Liver (tissue), 9 donors: ENCODE results near the gene ATG2A. TPM values are rescaled to one million over a fixed set of nuclear protein-coding genes. Genes with fewer than 3 reads are reported as not detected.

Experiments used
- DNase-seq: peaks from one replicate; pipeline ENCODE4 v3.0.0-alpha.2; 2017; ENCODE audit warnings: low spot score
- H3K27ac ChIP-seq, 2 donors: one replicate each; pipeline ENCODE4 v1.7.0; 2013; ENCODE audit warnings: inconsistent platforms in 2 of 2, low read length in 2 of 2, control low read depth in 1 of 2, low read depth in 1 of 2, mild to moderate bottlenecking in 1 of 2
- H3K27me3 ChIP-seq, 4 donors: one replicate each; pipeline versions ENCODE4 v1.6.1 to v1.7.0; 2013; ENCODE audit warnings: low read length in 3 of 4, inconsistent platforms in 1 of 4, mild to moderate bottlenecking in 1 of 4, moderate library complexity in 1 of 4; ENCODE audit not compliant: control insufficient read depth in 4 of 4, insufficient read depth in 4 of 4
- H3K36me3 ChIP-seq, 4 donors: one replicate each; pipeline versions ENCODE4 v1.6.1 to v1.7.0; 2013; ENCODE audit warnings: low read length in 3 of 4, mild to moderate bottlenecking in 3 of 4, low read depth in 1 of 4, moderate library complexity in 1 of 4; ENCODE audit not compliant: control insufficient read depth in 4 of 4, insufficient read depth in 3 of 4
- H3K4me1 ChIP-seq, 4 donors: one replicate each; pipeline versions ENCODE4 v1.6.1 to v1.7.0; 2013; ENCODE audit warnings: low read length in 3 of 4, mild to moderate bottlenecking in 3 of 4, moderate library complexity in 1 of 4; ENCODE audit not compliant: control insufficient read depth in 4 of 4, insufficient read depth in 4 of 4
- H3K4me3 ChIP-seq, 3 donors: one replicate each; pipeline versions ENCODE4 v1.6.1 to v1.7.0; 2013; ENCODE audit warnings: low read length in 3 of 3, control low read depth in 1 of 3, low read depth in 1 of 3, mild to moderate bottlenecking in 1 of 3
- H3K9ac ChIP-seq, 2 donors: one replicate each; pipeline ENCODE4 v1.7.0; 2013; ENCODE audit warnings: low read length in 2 of 2, mild to moderate bottlenecking in 2 of 2, moderate library complexity in 2 of 2, control low read depth in 1 of 2, low read depth in 1 of 2
- H3K9me3 ChIP-seq, 4 donors: one replicate each; pipeline versions ENCODE4 v1.6.1 to v1.7.0; 2013; ENCODE audit warnings: low read length in 3 of 4; ENCODE audit not compliant: control insufficient read depth in 4 of 4
- ATF3 ChIP-seq: IDR thresholded peaks from 2 replicates; pipeline ENCODE4 v1.6.1; 2016; ENCODE audit warnings: antibody characterized with exemption
- CTCF ChIP-seq: fragments of 150-350 bp; IDR thresholded peaks from 2 replicates; pipeline ENCODE4 v1.5.1; 2017; ENCODE audit warnings: improper control_type of control experiment, low read depth, low read length; ENCODE audit not compliant: missing input control
- FOXA1 ChIP-seq: IDR thresholded peaks from 2 replicates; pipeline ENCODE4 v1.6.1; 2016; ENCODE audit warnings: antibody characterized with exemption
- FOXA2 ChIP-seq: IDR thresholded peaks from 2 replicates; pipeline ENCODE4 v1.6.1; 2016; ENCODE audit warnings: antibody characterized with exemption
- GABPA ChIP-seq, 2 donors: IDR thresholded peaks in 1 of 2; conservative IDR thresholded peaks in 1 of 2; 2 replicates each; pipeline ENCODE4 v1.6.1; 2016; ENCODE audit warnings: antibody characterized with exemption in 2 of 2, mild to moderate bottlenecking in 1 of 2, moderate library complexity in 1 of 2
- HNF4A ChIP-seq, 2 donors: conservative IDR thresholded peaks; 2 replicates each; pipeline ENCODE4 v1.6.1; 2016; ENCODE audit warnings: antibody characterized with exemption in 2 of 2, mild to moderate bottlenecking in 2 of 2
- HNF4G ChIP-seq: IDR thresholded peaks from 2 replicates; pipeline ENCODE4 v1.6.1; 2016; ENCODE audit warnings: antibody characterized with exemption
- JUND ChIP-seq, 2 donors: IDR thresholded peaks; 2 replicates each; pipeline ENCODE4 v1.6.1; 2016; ENCODE audit warnings: antibody characterized with exemption in 2 of 2
- MAX ChIP-seq: IDR thresholded peaks from 2 replicates; pipeline ENCODE4 v1.6.1; 2016; ENCODE audit warnings: antibody characterized with exemption
- NR2F2 ChIP-seq: IDR thresholded peaks from 2 replicates; pipeline ENCODE4 v1.6.1; 2016; ENCODE audit warnings: antibody characterized with exemption
- RAD21 ChIP-seq, 2 donors: IDR thresholded peaks; 2 replicates each; pipeline ENCODE4 v1.6.1; 2016; ENCODE audit warnings: antibody characterized with exemption in 2 of 2, mild to moderate bottlenecking in 2 of 2
- REST ChIP-seq: IDR thresholded peaks from 2 replicates; pipeline ENCODE4 v1.6.1; 2016; ENCODE audit warnings: antibody characterized with exemption, mild to moderate bottlenecking
- RXRA ChIP-seq, 2 donors: IDR thresholded peaks; 2 replicates each; pipeline ENCODE4 v1.6.1; 2017 to 2018; ENCODE audit warnings: antibody characterized with exemption in 2 of 2, mild to moderate bottlenecking in 1 of 2
- SP1 ChIP-seq: IDR thresholded peaks from 2 replicates; pipeline ENCODE4 v1.6.1; 2018; ENCODE audit warnings: antibody characterized with exemption, mild to moderate bottlenecking
- TAF1 ChIP-seq: conservative IDR thresholded peaks from 2 replicates; pipeline ENCODE4 v1.6.1; 2016; ENCODE audit warnings: antibody characterized with exemption, mild to moderate bottlenecking
- ZBTB33 ChIP-seq: IDR thresholded peaks from 2 replicates; pipeline ENCODE4 v1.6.1; 2016; ENCODE audit warnings: antibody characterized with exemption
- WGBS: extraction: QIAGEN DNeasy Blood & Tissue Kit; methylation state at CpG from one replicate; pipeline ENCODE4 v1.1.7; 2013; 5-methylcytosine and 5-hydroxymethylcytosine counted together
- polyA plus RNA-seq, 2 donors: library from polyadenylated mRNA; stranded (reverse) in 1 of 2; unstranded in 1 of 2; fragments of 200-250 nt in 1 of 2; fragments of >200 nt in 1 of 2; fragmentation: Nextera tagmentation in 1 of 2; extraction: Ambion mirVana in 1 of 2; gene quantifications; one replicate each; pipeline versions ENCODE4 v1.2.1 to v1.2.3, GENCODE V29; 2013 to 2015
- total RNA-seq, 2 donors: library from RNA; depleted of rRNA; stranded (reverse); fragments of >200 nt; gene quantifications; one replicate each; pipeline ENCODE4 v1.2.3, GENCODE V29; 2014
- donor health status: healthy.
- donor health status: healthy.
- donor health status: healthy.
- donor health status: healthy.
- donor health status: healthy.

ATG2A gene
- total and polyA plus RNA-seq, 4 donors: 15.6 to 34.1 (median 23.0) TPM

GRCh38 chr11:64926689-64927088, 9.7 kb upstream of the ATG2A start:
- no peaks in the 10 kb centered on the region for H3K9me3 ChIP-seq
- no peak overlapping the region for H3K4me3 ChIP-seq
- H3K27ac ChIP-seq: no peak overlapping the region
- peaks cover 5 to 25% (median 14%) of the 10 kb centered on the region in 4 donors for H3K36me3 ChIP-seq
- no peak for TF ChIP-seq RAD21 (IDR thresholded peaks at IDR 0.05)
- no peak for TF ChIP-seq SP1
- no peak for TF ChIP-seq RXRA (IDR thresholded peaks at IDR 0.05)
- no peak for TF ChIP-seq MAX
- no peak for TF ChIP-seq HNF4G
- TF ChIP-seq ZBTB33: no peak
- TF ChIP-seq GABPA (IDR thresholded peaks at IDR 0.05 in 1 of 2, conservative IDR thresholded peaks at IDR 0.05 in 1 of 2): no peak
- no peak for TF ChIP-seq ATF3
- no peak for TF ChIP-seq HNF4A (conservative IDR thresholded peaks at IDR 0.05)
- no peak for TF ChIP-seq NR2F2
- TF ChIP-seq FOXA2: no peak
- TF ChIP-seq CTCF: no peak
- no peak for TF ChIP-seq FOXA1
- TF ChIP-seq REST: no peak
- TF ChIP-seq JUND (IDR thresholded peaks at IDR 0.05): no peak
- TF ChIP-seq TAF1: no peak
- H3K9ac ChIP-seq: no peak overlapping the region
- WGBS: 87% methylated on average over 22 of the region's 22 CpGs
- peaks cover 1 to 17% (median 8%) of the 10 kb centered on the region in 4 donors for H3K4me1 ChIP-seq
- no peaks in the 10 kb centered on the region for H3K27me3 ChIP-seq
- no peak for DNase-seq
